H1 (cell line): ENCODE data around the gene ALKBH7. TPM values are rescaled to one million over a fixed set of nuclear protein-coding genes. Genes with fewer than 3 reads are reported as not detected.

ENCODE experiments used
- CHD7 ChIP-seq: fragments of 300-600 bp; sonication (generic); IDR thresholded peaks from 2 replicates; pipeline ENCODE4 v1.7.1; 2012; ENCODE audit warnings: low read length, moderate library complexity, mild to moderate bottlenecking, inconsistent platforms; ENCODE audit not compliant: insufficient replicate concordance
- USF2 ChIP-seq: IDR thresholded peaks from 2 replicates; pipeline ENCODE4 v1.6.1; 2011; ENCODE audit warnings: low read length, improper control_type of control experiment
- polyA plus RNA-seq, 7 experiments: library from polyadenylated mRNA; depleted of rRNA in 3 of 7; stranded (reverse) in 5 of 7; unstranded in 2 of 7; fragments of >200 nt in 5 of 7; fragments of 200-250 nt in 2 of 7; gene quantifications; 1 replicate in 5 of 7; 2 replicates in 1 of 7; 4 replicates in 1 of 7; pipeline versions ENCODE4 v1.2.1 to v1.2.3, GENCODE V29; 2011 to 2013; ENCODE audit warnings: missing spikeins in 2 of 7, mixed read lengths in 2 of 7
- total RNA-seq: library from RNA; stranded (reverse); fragmentation: NEBNext Ultra II Directional; extraction: Animal tissue kit (Norgen Biotek cat#: 25700); gene quantifications from 2 replicates; pipeline ENCODE4 v1.2.1, GENCODE V29; 2021

The ALKBH7 gene
- total and polyA plus RNA-seq, 2 of the 8 experiments (the other 6 are each of a cell fraction or from before 2014, with no cell fraction given), result 66.3 to 100 TPM

GRCh38 chr19:6414793-6415590, 42.4 kb downstream of the ALKBH7 start (continued):
- no peak for TF ChIP-seq CHD7
- no peak for TF ChIP-seq USF2
